ENCODE measurements around the gene MED13.

MED13 gene

DNA sequence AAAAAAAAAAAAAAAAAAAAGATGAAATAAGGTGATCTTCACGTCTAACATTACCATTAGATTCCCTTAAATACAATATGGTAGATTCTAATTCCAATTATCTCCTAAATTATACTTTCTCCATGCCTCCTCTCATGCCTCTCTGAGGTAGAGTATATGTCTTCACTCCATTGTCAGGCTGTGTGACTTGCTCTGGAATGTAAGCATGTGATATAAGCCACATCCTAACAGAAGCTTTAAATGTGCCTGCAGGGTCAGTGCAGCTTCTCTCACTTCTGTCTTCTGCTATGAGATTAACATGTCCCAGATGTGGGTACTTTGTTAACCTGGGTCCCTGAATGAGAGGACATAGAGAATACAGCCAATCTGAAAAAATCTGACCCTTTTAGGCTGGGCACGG lies 32.6 kb downstream of the MED13 start:
- H3K9ac ChIP-seq (ENCODE audit: low read length), result no peak overlapping the region
- peaks cover 24 to 82% of the 10 kb centered on the region in 2 experiments for H3K36me3 ChIP-seq (ENCODE audit: control insufficient read depth in 1 of 2, insufficient read depth in 2 of 2, low read depth in 1 of 2, low read length in 2 of 2)
- no peak overlapping the region for H2BK5ac ChIP-seq (ENCODE audit: low read depth, low read length, poor library complexity, severe bottlenecking)
- H3K27ac ChIP-seq (ENCODE audit: low read length, poor library complexity, severe bottlenecking), result no peak overlapping the region
- no peak overlapping the region for H3K23ac ChIP-seq (ENCODE audit: low read length in 2 of 2)
- H3K4me1 ChIP-seq (ENCODE audit: control insufficient read depth, insufficient read depth, low read depth, low read length), result peaks cover 6% of the 10 kb centered on the region
- no peak overlapping the region for H3K14ac ChIP-seq (ENCODE audit: low read length in 2 of 2)
- DNase-seq, result peak; percentile 31
- H2BK15ac ChIP-seq (ENCODE audit: low read depth, poor library complexity, severe bottlenecking), result no peak overlapping the region
- H3K18ac ChIP-seq (ENCODE audit: low read depth in 1 of 2, low read length in 2 of 2), result no peak overlapping the region
- H2AFZ ChIP-seq (ENCODE audit: low read depth, low read length), result no peak overlapping the region
- peaks cover 21% of the 10 kb centered on the region for H3K79me1 ChIP-seq (replicated peaks; ENCODE audit: low read length, poor library complexity, severe bottlenecking)
- no peak overlapping the region for H4K8ac ChIP-seq (ENCODE audit: low read length)
- WGBS, result 100% methylated on average over 2 of the region's 2 CpGs
- H3K4me3 ChIP-seq (ENCODE audit: insufficient read depth in 1 of 2, low read depth in 1 of 2, low read length in 2 of 2), result no peak overlapping the region
- no peak overlapping the region for H4K91ac ChIP-seq (ENCODE audit: low read length)
- H2AK5ac ChIP-seq (ENCODE audit: low read length, severe bottlenecking), result no peak overlapping the region
- H2BK12ac ChIP-seq (ENCODE audit: low read length in 2 of 2), result no peak overlapping the region
- no peaks in the 10 kb centered on the region for H3K27me3 ChIP-seq (ENCODE audit: control insufficient read depth in 1 of 2, insufficient read depth in 1 of 2, low read length in 2 of 2)
- H3K4ac ChIP-seq (ENCODE audit: low read depth in 1 of 2, low read length in 2 of 2), result no peak overlapping the region
- H3K9me3 ChIP-seq (ENCODE audit: control insufficient read depth, low read length), result no peaks in the 10 kb centered on the region
- no peak overlapping the region for H3K4me2 ChIP-seq (ENCODE audit: low read length, poor library complexity, severe bottlenecking)
- H2BK120ac ChIP-seq (ENCODE audit: low read depth, low read length), result no peak overlapping the region

DNA sequence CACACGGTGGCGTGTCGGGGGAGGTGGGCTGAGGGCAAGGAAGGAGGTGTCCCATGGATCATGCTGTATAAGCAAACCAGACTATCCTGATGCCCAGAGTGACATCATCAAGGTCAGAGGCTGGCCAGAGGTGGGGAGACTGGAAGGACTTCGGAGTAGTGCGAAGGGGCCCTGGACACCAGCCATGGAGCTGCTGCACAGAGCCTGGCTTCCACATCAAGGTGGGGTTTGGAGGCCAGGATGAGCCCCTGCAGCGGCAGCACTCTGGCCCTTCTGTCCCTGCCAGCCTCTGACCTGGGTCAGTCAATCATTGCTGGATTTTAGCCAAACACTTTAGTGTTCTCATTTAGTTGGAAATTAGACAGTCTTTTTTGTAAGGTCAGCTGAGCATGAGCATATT lies 34.8 kb downstream of the MED13 start:
- no peak overlapping the region for H2AK5ac ChIP-seq (ENCODE audit: low read length, severe bottlenecking)
- H3K9me3 ChIP-seq (ENCODE audit: control insufficient read depth, low read length), result no peaks in the 10 kb centered on the region
- peaks cover 26 to 86% of the 10 kb centered on the region in 2 experiments for H3K36me3 ChIP-seq (ENCODE audit: control insufficient read depth in 1 of 2, insufficient read depth in 2 of 2, low read depth in 1 of 2, low read length in 2 of 2)
- H3K27me3 ChIP-seq (ENCODE audit: control insufficient read depth in 1 of 2, insufficient read depth in 1 of 2, low read length in 2 of 2), result no peaks in the 10 kb centered on the region
- H3K4ac ChIP-seq (ENCODE audit: low read depth in 1 of 2, low read length in 2 of 2), result no peak overlapping the region
- no peak overlapping the region for H2BK15ac ChIP-seq (ENCODE audit: low read depth, poor library complexity, severe bottlenecking)
- H3K18ac ChIP-seq (ENCODE audit: low read depth in 1 of 2, low read length in 2 of 2), result no peak overlapping the region
- H3K27ac ChIP-seq (ENCODE audit: low read length, poor library complexity, severe bottlenecking), result no peak overlapping the region
- H3K23ac ChIP-seq (ENCODE audit: low read length in 2 of 2), result no peak overlapping the region
- H3K4me1 ChIP-seq (ENCODE audit: control insufficient read depth, insufficient read depth, low read depth, low read length), result peaks cover 6% of the 10 kb centered on the region
- H2BK120ac ChIP-seq (ENCODE audit: low read depth, low read length), result no peak overlapping the region
- H2BK5ac ChIP-seq (ENCODE audit: low read depth, low read length, poor library complexity, severe bottlenecking), result no peak overlapping the region
- H3K4me2 ChIP-seq (ENCODE audit: low read length, poor library complexity, severe bottlenecking), result no peak overlapping the region
- H2BK12ac ChIP-seq (ENCODE audit: low read length in 2 of 2), result no peak overlapping the region
- H3K9ac ChIP-seq (ENCODE audit: low read length), result no peak overlapping the region
- H4K91ac ChIP-seq (ENCODE audit: low read length), result no peak overlapping the region
- peaks cover 21% of the 10 kb centered on the region for H3K79me1 ChIP-seq (replicated peaks; ENCODE audit: low read length, poor library complexity, severe bottlenecking)
- peak overlapping the region; percentile 55 for H4K8ac ChIP-seq (ENCODE audit: low read length)
- over 99% methylated on average over 6 of the region's 6 CpGs for WGBS
- no peak overlapping the region for H3K14ac ChIP-seq (ENCODE audit: low read length in 2 of 2)
- no peak for DNase-seq
- no peak overlapping the region for H3K4me3 ChIP-seq (ENCODE audit: insufficient read depth in 1 of 2, low read depth in 1 of 2, low read length in 2 of 2)
- no peak overlapping the region for H2AFZ ChIP-seq (ENCODE audit: low read depth, low read length)

DNA sequence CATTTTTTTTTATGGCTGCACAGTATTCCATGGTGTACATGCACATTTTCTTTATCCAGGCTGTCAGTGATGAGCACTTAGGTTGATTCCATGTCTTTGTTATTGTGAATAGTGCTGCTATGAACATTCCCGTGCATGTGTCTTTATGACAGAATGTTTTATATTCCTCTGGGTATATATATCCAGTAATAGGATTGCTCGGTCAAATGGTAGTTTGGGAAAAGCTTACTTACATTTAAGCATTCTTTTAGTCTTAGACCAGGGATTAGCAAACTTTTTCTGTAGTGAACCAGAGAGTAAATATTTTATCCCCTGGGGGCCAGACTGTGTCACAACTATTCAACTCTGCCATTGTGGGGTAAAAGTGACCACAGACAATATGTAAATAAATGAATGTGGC lies 40.2 kb downstream of the MED13 start:
- Histone ChIP-seq H3K9ac (ENCODE audit: low read length) (no peak overlapping the region), H3K23ac (ENCODE audit: low read length in 2 of 2) (no peak overlapping the region), H3K4me2 (ENCODE audit: low read length, poor library complexity, severe bottlenecking) (no peak overlapping the region), H2BK5ac (ENCODE audit: low read depth, low read length, poor library complexity, severe bottlenecking) (no peak overlapping the region), H3K79me1 (replicated peaks; ENCODE audit: low read length, poor library complexity, severe bottlenecking) (peaks cover 17% of the 10 kb centered on the region), H3K4me3 (ENCODE audit: insufficient read depth in 1 of 2, low read depth in 1 of 2, low read length in 2 of 2) (no peak overlapping the region), H3K27me3 (ENCODE audit: control insufficient read depth in 1 of 2, insufficient read depth in 1 of 2, low read length in 2 of 2) (no peaks in the 10 kb centered on the region), H2AFZ (ENCODE audit: low read depth, low read length) (no peak overlapping the region), H3K9me3 (ENCODE audit: control insufficient read depth, low read length) (no peaks in the 10 kb centered on the region), H3K14ac (ENCODE audit: low read length in 2 of 2) (no peak overlapping the region), H2AK5ac (ENCODE audit: low read length, severe bottlenecking) (no peak overlapping the region), H3K4me1 (ENCODE audit: control insufficient read depth, insufficient read depth, low read depth, low read length) (no peaks in the 10 kb centered on the region), H4K8ac (ENCODE audit: low read length) (no peak overlapping the region), H3K18ac (ENCODE audit: low read depth in 1 of 2, low read length in 2 of 2) (no peak overlapping the region), H3K4ac (ENCODE audit: low read depth in 1 of 2, low read length in 2 of 2) (no peak overlapping the region), H2BK120ac (ENCODE audit: low read depth, low read length) (no peak overlapping the region), H3K36me3 (ENCODE audit: control insufficient read depth in 1 of 2, insufficient read depth in 2 of 2, low read depth in 1 of 2, low read length in 2 of 2) (peaks cover 19 to 79% of the 10 kb centered on the region in 2 experiments), H4K91ac (ENCODE audit: low read length) (no peak overlapping the region), H3K27ac (ENCODE audit: low read length, poor library complexity, severe bottlenecking) (no peak overlapping the region), H2BK12ac (ENCODE audit: low read length in 2 of 2) (no peak overlapping the region), H2BK15ac (ENCODE audit: low read depth, poor library complexity, severe bottlenecking) (no peak overlapping the region)
- WGBS, result 100% methylated on average over 2 of the region's 2 CpGs
- DNase-seq, result peak; percentile 10

DNA sequence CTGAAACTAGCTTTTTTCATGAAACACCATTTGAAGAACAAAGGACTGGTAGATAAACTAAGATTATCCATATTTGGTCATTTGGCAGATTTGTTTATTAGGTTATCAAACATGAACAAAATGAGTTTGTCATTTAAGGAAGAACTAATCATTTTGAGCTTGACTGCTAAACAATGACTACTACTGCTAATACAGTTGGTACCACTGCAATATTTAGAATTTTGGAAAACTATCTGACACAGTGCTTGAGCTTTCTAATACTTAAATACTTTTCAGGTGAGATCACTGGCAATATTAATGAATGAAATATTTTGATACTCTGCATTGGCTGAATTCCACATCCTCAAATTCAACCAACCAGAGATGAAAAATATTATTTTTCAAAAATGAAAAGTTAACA lies 47.2 kb downstream of the MED13 start:
- Histone ChIP-seq H2BK12ac (ENCODE audit: low read length in 2 of 2) (no peak overlapping the region), H2BK120ac (ENCODE audit: low read depth, low read length) (no peak overlapping the region), H3K27ac (ENCODE audit: low read length, poor library complexity, severe bottlenecking) (peak overlapping the region; percentile 82), H2BK5ac (ENCODE audit: low read depth, low read length, poor library complexity, severe bottlenecking) (no peak overlapping the region), H2AFZ (ENCODE audit: low read depth, low read length) (no peak overlapping the region), H3K9me3 (ENCODE audit: control insufficient read depth, low read length) (no peaks in the 10 kb centered on the region), H3K14ac (ENCODE audit: low read length in 2 of 2) (no peak overlapping the region), H3K23ac (ENCODE audit: low read length in 2 of 2) (no peak overlapping the region), H3K36me3 (ENCODE audit: control insufficient read depth in 1 of 2, insufficient read depth in 2 of 2, low read depth in 1 of 2, low read length in 2 of 2) (peaks cover 17 to 60% of the 10 kb centered on the region in 2 experiments), H3K4ac (ENCODE audit: low read depth in 1 of 2, low read length in 2 of 2) (no peak overlapping the region), H3K4me1 (ENCODE audit: control insufficient read depth, insufficient read depth, low read depth, low read length) (peaks cover 4% of the 10 kb centered on the region), H3K27me3 (ENCODE audit: control insufficient read depth in 1 of 2, insufficient read depth in 1 of 2, low read length in 2 of 2) (no peaks in the 10 kb centered on the region), H2AK5ac (ENCODE audit: low read length, severe bottlenecking) (no peak overlapping the region), H3K4me2 (ENCODE audit: low read length, poor library complexity, severe bottlenecking) (no peak overlapping the region), H3K9ac (ENCODE audit: low read length) (peak overlapping the region; percentile 53), H3K79me1 (replicated peaks; ENCODE audit: low read length, poor library complexity, severe bottlenecking) (peaks cover 8% of the 10 kb centered on the region), H3K4me3 (ENCODE audit: insufficient read depth in 1 of 2, low read depth in 1 of 2, low read length in 2 of 2) (no peak overlapping the region), H2BK15ac (ENCODE audit: low read depth, poor library complexity, severe bottlenecking) (no peak overlapping the region), H4K91ac (ENCODE audit: low read length) (no peak overlapping the region), H4K8ac (ENCODE audit: low read length) (no peak overlapping the region), H3K18ac (ENCODE audit: low read depth in 1 of 2, low read length in 2 of 2) (no peak overlapping the region)
- no peak for DNase-seq
